ENCODE results near the gene PPP3CA. TPM values are rescaled to one million over a fixed set of nuclear protein-coding genes. Genes with fewer than 3 reads are reported as not detected.

PPP3CA gene
- total RNA-seq, 2 experiments from 2014 or later, result 12.9 to 13.8 TPM

DNA sequence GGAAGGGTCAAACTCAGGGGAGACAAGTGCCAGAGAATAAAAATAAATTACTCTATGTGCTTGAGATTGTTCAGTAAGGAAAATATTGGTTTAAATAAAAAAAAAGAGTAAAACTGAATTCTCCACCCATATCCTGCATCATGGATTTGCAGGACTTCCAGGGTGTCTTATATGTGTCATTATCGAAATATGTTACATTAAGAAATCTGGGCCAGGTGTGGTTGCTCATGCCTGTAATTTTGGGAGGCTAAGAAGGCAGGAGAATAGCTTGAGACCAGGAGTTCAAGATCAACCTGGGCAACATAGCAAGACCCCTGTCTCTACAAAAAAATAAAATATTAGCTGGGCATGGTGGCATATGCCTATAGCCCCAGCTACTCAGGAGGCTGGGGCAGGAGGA, 104.9 kb downstream of the PPP3CA start:
- H3K36me3 Mint-ChIP-seq (ENCODE audit: low read depth), result no peaks in the 10 kb centered on the region
- no peak for DNase-seq
- no peaks in the 10 kb centered on the region for H3K9me3 Mint-ChIP-seq
- CTCF ChIA-PET, result interaction anchor here (1.3 kb wide), 1 partner anchor 65 kb away, joined by 3 read pairs; no protein-coding TSS in a partner anchor
- H3K27ac Mint-ChIP-seq, result no peak overlapping the region
- POLR2A ChIA-PET, result no interaction called here
- H3K4me1 Mint-ChIP-seq (ENCODE audit: low read depth), result peaks cover 37% of the 10 kb centered on the region
- intact Hi-C loops (cut with DNase I, micrococcal nuclease), result no loop called here
- no peaks in the 10 kb centered on the region for H3K4me1 ChIP-seq (ENCODE audit: insufficient read depth, low read length)
- H3K4me3 ChIP-seq (ENCODE audit: low read length), result no peak overlapping the region
- H3K27me3 Mint-ChIP-seq, result no peaks in the 10 kb centered on the region
- H3K36me3 ChIP-seq (ENCODE audit: insufficient read depth, low read length), result no peaks in the 10 kb centered on the region
- TF ChIP-seq, protein P1, sequence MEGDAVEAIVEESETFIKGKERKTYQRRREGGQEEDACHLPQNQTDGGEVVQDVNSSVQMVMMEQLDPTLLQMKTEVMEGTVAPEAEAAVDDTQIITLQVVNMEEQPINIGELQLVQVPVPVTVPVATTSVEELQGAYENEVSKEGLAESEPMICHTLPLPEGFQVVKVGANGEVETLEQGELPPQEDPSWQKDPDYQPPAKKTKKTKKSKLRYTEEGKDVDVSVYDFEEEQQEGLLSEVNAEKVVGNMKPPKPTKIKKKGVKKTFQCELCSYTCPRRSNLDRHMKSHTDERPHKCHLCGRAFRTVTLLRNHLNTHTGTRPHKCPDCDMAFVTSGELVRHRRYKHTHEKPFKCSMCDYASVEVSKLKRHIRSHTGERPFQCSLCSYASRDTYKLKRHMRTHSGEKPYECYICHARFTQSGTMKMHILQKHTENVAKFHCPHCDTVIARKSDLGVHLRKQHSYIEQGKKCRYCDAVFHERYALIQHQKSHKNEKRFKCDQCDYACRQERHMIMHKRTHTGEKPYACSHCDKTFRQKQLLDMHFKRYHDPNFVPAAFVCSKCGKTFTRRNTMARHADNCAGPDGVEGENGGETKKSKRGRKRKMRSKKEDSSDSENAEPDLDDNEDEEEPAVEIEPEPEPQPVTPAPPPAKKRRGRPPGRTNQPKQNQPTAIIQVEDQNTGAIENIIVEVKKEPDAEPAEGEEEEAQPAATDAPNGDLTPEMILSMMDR (IDR thresholded peaks at IDR 0.05), result no peak
- ATAC-seq (ENCODE audit: poor library complexity), result no peak
- H3K27me3 ChIP-seq (ENCODE audit: control insufficient read depth in 1 of 2, insufficient read depth in 2 of 2, low read length in 2 of 2), result no peaks in the 10 kb centered on the region
- no peak overlapping the region for H3K4me3 Mint-ChIP-seq
- H3K27ac ChIP-seq (ENCODE audit: low read depth in 1 of 2, low read length in 2 of 2), result no peak overlapping the region
- H3K9me3 ChIP-seq (ENCODE audit: control insufficient read depth in 1 of 2, insufficient read depth in 1 of 2, low read length in 2 of 2), result no peaks in the 10 kb centered on the region

DNA sequence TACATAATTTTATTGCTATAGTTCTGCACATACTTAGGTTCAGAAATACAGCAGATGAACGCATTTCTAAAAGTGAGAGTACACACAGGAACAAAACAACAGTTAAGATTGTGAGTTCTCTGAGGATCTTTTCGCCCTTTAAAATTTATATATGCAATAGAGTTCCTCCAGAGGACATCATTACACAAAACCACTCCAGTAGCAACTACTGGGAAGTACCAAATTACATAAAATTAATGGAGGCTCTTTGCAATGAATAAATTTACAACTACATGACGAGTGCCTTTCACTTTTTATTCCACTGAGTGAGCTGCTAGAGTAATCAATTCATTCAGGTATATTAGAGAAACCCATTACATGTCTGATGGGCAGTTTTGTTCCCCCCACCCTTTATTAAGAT, 107.2 kb downstream of the PPP3CA start:
- ChIA-PET POLR2A (no interaction called here), CTCF (interaction anchor here (0.6 kb wide), 1 partner anchor 96 kb away, joined by 3 read pairs; no protein-coding TSS in a partner anchor)
- DNase-seq (no peak), ATAC-seq (ENCODE audit: poor library complexity) (no peak)
- Mint-ChIP-seq H3K36me3 (ENCODE audit: low read depth) (no peaks in the 10 kb centered on the region), H3K27ac (no peak overlapping the region), H3K4me3 (no peak overlapping the region), H3K9me3 (no peaks in the 10 kb centered on the region), H3K4me1 (ENCODE audit: low read depth) (peaks cover 48% of the 10 kb centered on the region), H3K27me3 (no peaks in the 10 kb centered on the region)
- Histone ChIP-seq H3K9me3 (ENCODE audit: control insufficient read depth in 1 of 2, insufficient read depth in 1 of 2, low read length in 2 of 2) (no peaks in the 10 kb centered on the region), H3K36me3 (ENCODE audit: insufficient read depth, low read length) (no peaks in the 10 kb centered on the region), H3K4me3 (ENCODE audit: low read length) (no peak overlapping the region), H3K27me3 (ENCODE audit: control insufficient read depth in 1 of 2, insufficient read depth in 2 of 2, low read length in 2 of 2) (no peaks in the 10 kb centered on the region), H3K4me1 (ENCODE audit: insufficient read depth, low read length) (no peaks in the 10 kb centered on the region), H3K27ac (ENCODE audit: low read depth in 1 of 2, low read length in 2 of 2) (no peak overlapping the region)
- TF ChIP-seq, protein P1 (IDR thresholded peaks at IDR 0.05), result no peak
- intact Hi-C loops (cut with DNase I, micrococcal nuclease), result no loop called here

DNA sequence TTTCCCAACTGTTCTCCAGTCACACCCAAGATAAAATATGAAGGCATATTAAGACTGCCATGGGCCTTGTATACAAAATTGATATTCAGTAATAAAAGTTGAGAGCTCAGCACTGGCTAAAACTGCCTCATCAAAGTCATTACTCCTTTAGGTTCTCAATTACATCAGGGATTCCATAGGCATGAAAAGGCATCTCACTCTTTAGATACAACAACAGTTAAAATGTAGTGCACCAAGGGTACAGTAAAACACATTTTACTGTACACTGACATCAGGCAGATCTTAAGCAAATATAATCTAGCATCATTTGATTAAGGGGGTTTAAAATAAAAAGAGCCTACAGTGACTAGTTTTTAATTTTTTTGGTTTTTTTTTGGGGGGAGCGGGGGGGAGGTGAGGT, 107.7 kb downstream of the PPP3CA start:
- Mint-ChIP-seq H3K27ac (no peak overlapping the region), H3K4me1 (ENCODE audit: low read depth) (peaks cover 48% of the 10 kb centered on the region), H3K4me3 (no peak overlapping the region), H3K36me3 (ENCODE audit: low read depth) (no peaks in the 10 kb centered on the region), H3K27me3 (no peaks in the 10 kb centered on the region), H3K9me3 (no peaks in the 10 kb centered on the region)
- TF ChIP-seq, protein P1 (IDR thresholded peaks at IDR 0.05), result no peak
- CTCF ChIA-PET, result no interaction called here
- ATAC-seq (ENCODE audit: poor library complexity) (no peak), DNase-seq (no peak)
- Histone ChIP-seq H3K4me1 (ENCODE audit: insufficient read depth, low read length) (no peaks in the 10 kb centered on the region), H3K36me3 (ENCODE audit: insufficient read depth, low read length) (no peaks in the 10 kb centered on the region), H3K9me3 (ENCODE audit: control insufficient read depth in 1 of 2, insufficient read depth in 1 of 2, low read length in 2 of 2) (no peaks in the 10 kb centered on the region), H3K4me3 (ENCODE audit: low read length) (no peak overlapping the region), H3K27me3 (ENCODE audit: control insufficient read depth in 1 of 2, insufficient read depth in 2 of 2, low read length in 2 of 2) (no peaks in the 10 kb centered on the region), H3K27ac (ENCODE audit: low read depth in 1 of 2, low read length in 2 of 2) (no peak overlapping the region)
- POLR2A ChIA-PET, result no interaction called here
- intact Hi-C loops (cut with DNase I, micrococcal nuclease), result no loop called here

Data from CD4-positive, alpha-beta T cell (primary cell).